RWPE2 (cell line): ENCODE measurements around the gene LGALS16.

Experiments used
- ATAC-seq: fragments of 200-7000 bp; cut with Tn5 transposase; 3 replicates; pipeline ENCODE4 v1.9.1; 2021; ENCODE audit warnings: low read depth
- DNase-seq: peaks from one replicate; pipeline ENCODE4 v3.0.0-alpha.2; 2020; ENCODE audit warnings: low spot score
- H3K27ac ChIP-seq: fragments of 450-650 bp; 2 replicates; pipeline ENCODE4 v1.5.1; 2017; ENCODE audit warnings: mild to moderate bottlenecking; ENCODE audit not compliant: poor library complexity, severe bottlenecking
- H3K27me3 ChIP-seq: fragments of 250-450 bp; sonication (Bioruptor Pico); 2 replicates; pipeline ENCODE4 v1.5.1; 2021; ENCODE audit warnings: mild to moderate bottlenecking, moderate library complexity; ENCODE audit not compliant: insufficient read depth, poor library complexity, severe bottlenecking
- H3K36me3 ChIP-seq: fragments of 250-450 bp; sonication (Bioruptor Pico); 2 replicates; pipeline ENCODE4 v1.5.1; 2020; ENCODE audit warnings: low read depth, mild to moderate bottlenecking, moderate library complexity
- H3K4me1 ChIP-seq: fragments of 250-450 bp; sonication (Bioruptor Pico); 2 replicates; pipeline ENCODE4 v1.5.1; 2021; ENCODE audit warnings: mild to moderate bottlenecking, moderate library complexity; ENCODE audit not compliant: insufficient read depth, poor library complexity, severe bottlenecking
- H3K4me3 ChIP-seq: fragments of 250-450 bp; sonication (Bioruptor Pico); 2 replicates; pipeline ENCODE4 v1.5.1; 2021; ENCODE audit warnings: mild to moderate bottlenecking, moderate library complexity; ENCODE audit not compliant: severe bottlenecking
- H3K9me3 ChIP-seq: fragments of 250-450 bp; sonication (Bioruptor Pico); 2 replicates; pipeline ENCODE4 v1.5.1; 2021; ENCODE audit warnings: mild to moderate bottlenecking, moderate library complexity; ENCODE audit not compliant: severe bottlenecking
- CTCF ChIP-seq: fragments of 450-650 bp; IDR thresholded peaks from one replicate; pipeline ENCODE4 v1.5.1; 2017; ENCODE audit warnings: mild to moderate bottlenecking, moderate library complexity; ENCODE audit not compliant: poor library complexity, severe bottlenecking

Gene LGALS16, protein sequence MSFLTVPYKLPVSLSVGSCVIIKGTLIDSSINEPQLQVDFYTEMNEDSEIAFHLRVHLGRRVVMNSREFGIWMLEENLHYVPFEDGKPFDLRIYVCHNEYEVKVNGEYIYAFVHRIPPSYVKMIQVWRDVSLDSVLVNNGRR

DNA sequence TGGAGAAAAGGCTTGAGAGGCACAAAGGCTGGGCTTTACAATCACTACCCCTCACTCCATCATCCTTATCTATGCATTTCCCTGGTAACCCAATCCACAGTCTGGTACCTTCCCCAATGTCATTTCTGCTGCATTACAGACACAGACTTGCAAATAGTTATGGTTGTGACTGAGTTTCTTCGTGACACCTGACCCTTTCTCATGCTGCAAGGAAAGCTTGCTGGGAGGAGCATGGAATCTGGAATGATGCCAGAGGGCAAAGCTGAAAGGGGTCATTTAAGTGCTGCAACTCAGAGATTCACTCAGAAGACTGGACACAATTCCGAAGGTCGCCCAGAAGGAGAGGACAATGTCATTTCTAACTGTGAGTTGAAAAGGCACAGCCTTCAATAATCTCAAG is at the start of gene LGALS16:
LGALS16 (plus strand) TSS at position 301 of the 400 bp plus-strand sequence; CDS start at position 350, 49 bp downstream.
- Histone ChIP-seq H3K36me3 (no peaks in the 10 kb centered on the region), H3K27ac (no peak within 1 kb of the TSS), H3K9me3 (no peaks in the 10 kb centered on the region), H3K4me3 (no peak within 1 kb of the TSS), H3K27me3 (no peaks in the 10 kb centered on the region), H3K4me1 (no peaks in the 10 kb centered on the region)
- DNase-seq (no peak), ATAC-seq (no peak)
- no peak for TF ChIP-seq CTCF

DNA sequence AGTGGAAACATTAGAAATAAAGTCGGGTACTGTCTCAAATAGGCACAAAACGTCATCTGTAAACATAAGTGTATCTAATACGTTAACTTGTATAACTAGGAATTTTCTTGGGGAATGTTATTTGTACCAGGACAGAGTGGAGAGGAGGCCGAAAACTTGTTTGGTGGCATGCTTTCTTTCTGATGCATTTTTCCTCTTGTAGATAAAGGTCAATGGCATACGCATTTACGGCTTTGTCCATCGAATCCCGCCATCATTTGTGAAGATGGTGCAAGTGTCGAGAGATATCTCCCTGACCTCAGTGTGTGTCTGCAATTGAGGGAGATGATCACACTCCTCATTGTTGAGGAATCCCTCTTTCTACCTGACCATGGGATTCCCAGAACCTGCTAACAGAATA is 48.7 kb upstream of the LGALS16 start:
- ATAC-seq (no peak), DNase-seq (no peak)
- H3K9me3 ChIP-seq, result no peaks in the 10 kb centered on the region
- no peaks in the 10 kb centered on the region for H3K4me1 ChIP-seq
- H3K27me3 ChIP-seq, result peaks cover 21% of the 10 kb centered on the region
- no peaks in the 10 kb centered on the region for H3K36me3 ChIP-seq
- no peak overlapping the region for H3K27ac ChIP-seq
- no peak for TF ChIP-seq CTCF
- no peak overlapping the region for H3K4me3 ChIP-seq

GRCh38 chr19:39607561-39607960 is 48.2 kb upstream of the LGALS16 start:
- Histone ChIP-seq H3K36me3 (no peaks in the 10 kb centered on the region), H3K27me3 (peaks cover 21% of the 10 kb centered on the region), H3K4me1 (no peaks in the 10 kb centered on the region), H3K9me3 (no peaks in the 10 kb centered on the region), H3K27ac (no peak overlapping the region), H3K4me3 (no peak overlapping the region)
- no peak for DNase-seq
- no peak for TF ChIP-seq CTCF
- ATAC-seq, result no peak

DNA sequence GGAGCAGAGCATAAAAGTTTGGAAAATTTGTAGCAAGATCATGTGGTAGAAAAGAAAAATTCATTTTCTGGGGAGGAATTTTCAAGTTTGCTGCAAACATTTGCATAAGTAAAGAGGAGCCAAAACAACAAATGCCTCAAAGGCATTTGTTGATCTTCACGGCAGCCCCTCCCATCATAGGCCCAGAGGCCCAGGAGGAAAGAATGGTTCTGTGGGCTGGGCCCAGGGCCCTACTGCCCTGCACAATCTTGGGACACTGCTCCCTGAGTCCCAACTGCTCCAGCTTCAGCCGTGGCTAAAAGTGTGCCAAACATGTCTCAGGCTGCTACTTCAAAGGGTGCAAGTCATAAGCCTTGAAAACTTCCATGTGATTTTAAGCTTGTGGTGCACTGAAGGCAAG is 42.1 kb upstream of the LGALS16 start:
- Histone ChIP-seq H3K9me3 (no peaks in the 10 kb centered on the region), H3K27ac (no peak overlapping the region), H3K4me1 (no peaks in the 10 kb centered on the region), H3K36me3 (no peaks in the 10 kb centered on the region), H3K27me3 (no peaks in the 10 kb centered on the region), H3K4me3 (no peak overlapping the region)
- DNase-seq, result no peak
- ATAC-seq, result no peak
- TF ChIP-seq CTCF, result no peak

- H3K4me3 ChIP-seq, result no peak overlapping the region
- H3K4me1 ChIP-seq, result no peaks in the 10 kb centered on the region
- ATAC-seq (no peak), DNase-seq (no peak)
- peaks cover 25% of the 10 kb centered on the region for H3K27me3 ChIP-seq
- H3K36me3 ChIP-seq, result no peaks in the 10 kb centered on the region
- no peak for TF ChIP-seq CTCF
- no peaks in the 10 kb centered on the region for H3K9me3 ChIP-seq
- no peak overlapping the region for H3K27ac ChIP-seq
Measured at GRCh38 chr19:39617745-39618144, 38.0 kb upstream of the LGALS16 start.
